DMS53 (cell line): ENCODE measurements around the gene LRMDA.
"Not testable (repeated sequence)": the region's sequence is repeated elsewhere in the genome, so short reads cannot be mapped to it uniquely, and the experiment has no call there.

Experiments
- DNase-seq: peaks from one replicate; lab custom pipeline; 2025; lab: John Stamatoyannopoulos, UW

Gene LRMDA

GRCh38 chr10:75508239-75508813, 76.9 kb downstream of the LRMDA start:
- no peak for DNase-seq

GRCh38 chr10:75508814-75509306, 77.4 kb downstream of the LRMDA start:
- no peak for DNase-seq

DNA sequence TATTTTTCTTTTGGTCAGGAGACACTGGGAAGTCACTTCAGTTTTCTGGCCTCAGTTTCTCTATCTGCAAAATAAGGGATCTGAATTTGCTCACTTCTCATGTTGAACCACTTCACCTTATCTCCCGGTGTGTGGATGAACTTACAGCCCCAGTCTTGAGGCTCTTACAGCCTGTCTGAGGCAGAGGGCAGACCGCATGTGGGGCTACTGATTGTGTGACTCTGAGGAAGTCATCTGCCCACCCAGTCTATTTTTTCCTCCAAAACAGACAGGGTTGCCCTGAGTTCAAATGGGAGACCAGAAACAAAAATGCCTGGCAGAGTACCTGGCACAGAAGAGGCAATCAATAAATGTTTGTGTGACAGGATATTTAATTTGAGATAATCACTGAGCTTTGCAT, 78.3 kb downstream of the LRMDA start:
- no peak for DNase-seq

DNA sequence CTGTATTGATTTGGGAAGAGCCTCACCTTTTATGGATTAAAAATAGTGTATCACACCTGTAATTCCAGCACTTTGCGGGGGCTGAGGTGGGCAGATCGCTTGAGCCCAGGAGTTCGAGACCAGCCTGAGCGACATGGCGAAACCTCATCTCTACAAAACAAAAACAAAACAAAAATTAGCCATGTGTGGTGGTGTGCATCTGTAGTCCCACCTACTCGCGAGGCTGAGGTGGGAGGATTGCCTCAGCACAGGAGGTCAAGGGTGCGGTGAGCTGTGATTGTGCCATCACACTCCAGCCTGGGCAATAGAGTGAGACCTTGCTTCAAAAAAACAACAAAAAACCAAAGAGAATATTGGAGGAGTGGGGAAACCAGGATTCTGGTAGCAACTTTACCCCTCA, 79.6 kb downstream of the LRMDA start:
- no peak for DNase-seq

DNA sequence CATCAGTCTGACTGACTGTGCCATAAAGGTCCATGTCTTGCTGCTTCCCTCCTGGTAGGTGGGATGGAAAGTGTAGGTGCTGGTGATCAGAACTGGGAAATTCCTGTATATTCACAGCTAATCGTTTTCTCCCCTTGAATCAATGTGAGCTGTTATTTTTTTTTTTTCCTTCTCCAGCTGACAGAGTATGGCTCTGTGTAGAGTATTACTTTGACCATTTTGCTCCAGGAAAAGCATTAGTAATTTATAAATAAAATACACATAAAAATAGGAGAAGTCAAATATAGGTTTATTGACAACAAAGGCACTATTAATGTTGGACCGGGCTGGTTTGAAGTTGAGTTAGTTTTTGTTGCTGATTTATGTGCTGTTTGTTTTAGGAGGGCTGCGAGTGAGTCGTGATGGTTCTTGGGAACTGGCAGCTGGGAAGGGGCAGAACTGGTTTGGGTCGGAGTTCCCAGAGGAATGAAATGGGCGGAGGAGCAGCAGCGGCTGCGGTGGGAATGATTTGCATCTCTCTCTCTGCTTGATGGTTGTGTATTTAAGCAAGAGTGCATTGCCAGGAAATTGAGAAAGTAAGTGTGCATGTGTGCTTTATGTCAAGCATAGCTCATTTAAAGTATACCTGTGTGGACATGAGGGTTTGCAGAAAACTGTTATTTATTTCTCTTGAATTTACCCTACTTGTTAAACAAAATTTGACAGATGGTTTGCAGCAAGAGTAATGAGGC, 80.9 kb downstream of the LRMDA start:
- peak; percentile 82 for DNase-seq

DNA sequence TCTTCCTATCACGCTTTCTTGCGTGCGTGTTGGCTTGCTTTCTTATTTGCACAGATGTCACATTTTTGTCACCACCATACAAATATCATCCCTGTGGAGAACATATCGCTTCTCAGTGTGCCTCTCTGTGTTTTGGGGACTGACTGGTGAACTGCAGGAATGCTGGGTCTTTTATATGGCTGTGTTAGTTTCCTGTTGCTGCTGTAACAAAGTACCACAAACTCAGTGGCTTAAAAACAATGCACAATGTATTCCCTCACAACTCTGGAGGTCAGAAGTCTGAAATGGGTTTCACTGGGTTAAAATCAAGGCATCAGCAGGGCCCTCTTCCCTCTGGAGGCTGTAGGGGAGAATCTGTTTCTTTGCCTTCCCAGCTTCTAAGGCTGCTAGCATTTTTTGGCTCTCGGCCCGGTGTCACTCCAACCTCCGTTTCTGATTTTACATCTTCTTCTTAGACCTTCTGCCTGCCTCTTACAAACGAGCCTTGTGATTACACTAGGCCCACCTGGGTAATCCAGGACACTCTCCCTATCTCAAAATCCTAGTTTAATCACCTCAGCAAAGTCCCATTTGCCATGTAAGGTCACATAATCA, 82.0 kb downstream of the LRMDA start:
- no peak for DNase-seq

DNA sequence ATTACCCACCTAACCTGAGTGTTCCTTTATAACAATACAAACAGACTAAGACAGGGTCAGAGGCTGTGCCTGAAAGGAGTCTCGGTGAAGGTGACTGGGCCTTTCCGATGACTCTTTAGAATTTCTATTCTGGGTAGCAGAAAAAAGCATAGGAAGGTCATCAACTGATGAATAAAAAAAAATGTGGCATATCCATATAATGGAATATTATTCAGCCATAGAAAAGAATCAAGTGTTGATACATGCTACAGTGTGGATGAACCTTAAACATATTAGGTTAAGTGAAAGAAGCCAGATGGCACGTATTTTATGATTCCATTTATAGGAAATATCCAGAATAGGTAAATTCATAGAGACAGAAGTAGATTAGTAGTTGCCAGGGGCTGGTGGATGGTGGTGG, 83.4 kb downstream of the LRMDA start:
- DNase-seq: no peak

- DNase-seq: not testable (repeated sequence)
Observed at GRCh38 chr10:75516154-75516553, 84.7 kb downstream of the LRMDA start.

GRCh38 chr10:75519213-75519612, 87.8 kb downstream of the LRMDA start:
- DNase-seq: not testable (repeated sequence)

GRCh38 chr10:75521194-75521829, 89.9 kb downstream of the LRMDA start:
- DNase-seq: peak; percentile 24

DNA sequence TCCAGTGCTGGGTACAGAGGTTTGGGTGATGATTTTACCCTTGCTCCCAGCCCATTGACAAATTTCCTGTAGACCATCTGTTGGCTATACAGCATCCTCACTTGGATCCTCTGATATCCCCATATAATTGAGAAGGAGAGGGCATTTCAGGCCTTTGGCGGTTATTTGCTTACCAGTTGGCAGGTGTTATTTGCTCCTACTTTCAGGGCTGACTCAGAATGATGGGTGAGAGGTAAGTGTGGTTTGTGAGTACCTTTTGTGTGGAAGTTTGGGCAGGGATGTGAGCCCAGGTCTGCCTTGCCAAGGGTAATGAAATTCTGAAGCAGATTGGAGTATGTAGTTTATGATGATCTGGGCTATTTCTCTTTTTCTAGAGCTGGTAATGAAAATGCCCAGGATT, 93.6 kb downstream of the LRMDA start:
- peak; percentile 67 for DNase-seq

DNA sequence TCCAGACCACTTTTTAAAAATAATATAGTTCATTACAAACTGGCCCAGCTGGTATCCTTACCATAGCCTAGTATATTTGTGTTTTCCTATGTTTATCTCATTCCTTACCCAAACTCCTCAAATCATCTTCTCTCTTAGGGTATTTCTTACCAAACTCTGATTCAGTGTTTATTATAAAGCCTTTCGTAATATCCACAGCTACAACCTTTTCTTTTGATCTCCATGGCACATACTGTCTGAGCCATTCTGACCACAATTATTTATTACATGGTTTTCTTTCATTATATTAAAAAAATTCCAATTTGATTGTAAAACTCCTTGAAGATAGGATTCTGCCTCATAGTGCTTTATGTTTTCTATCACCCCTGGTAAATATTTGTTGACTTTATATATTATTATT, 94.2 kb downstream of the LRMDA start:
- no peak for DNase-seq

GRCh38 chr10:75527542-75527941, 96.1 kb downstream of the LRMDA start:
- DNase-seq: no peak

DNA sequence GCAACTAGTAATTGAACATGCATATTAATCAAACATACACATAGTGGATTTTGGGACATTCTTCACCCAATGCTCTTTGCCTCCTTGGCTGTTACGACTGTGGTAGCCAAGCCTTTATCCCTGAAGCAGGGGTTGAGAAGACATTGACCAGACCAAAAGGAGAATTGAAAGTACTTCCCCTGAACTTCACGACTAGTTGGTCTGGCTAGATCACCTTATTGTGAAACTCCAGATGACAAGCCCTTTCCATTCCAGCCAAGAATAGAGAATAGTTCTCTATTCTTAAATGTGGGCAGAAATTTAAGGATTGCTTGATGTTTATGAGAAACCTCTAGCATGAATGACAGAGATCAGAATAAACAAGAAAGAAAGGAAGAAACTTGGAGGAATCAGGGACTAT, 97.0 kb downstream of the LRMDA start:
- no peak for DNase-seq

DNA sequence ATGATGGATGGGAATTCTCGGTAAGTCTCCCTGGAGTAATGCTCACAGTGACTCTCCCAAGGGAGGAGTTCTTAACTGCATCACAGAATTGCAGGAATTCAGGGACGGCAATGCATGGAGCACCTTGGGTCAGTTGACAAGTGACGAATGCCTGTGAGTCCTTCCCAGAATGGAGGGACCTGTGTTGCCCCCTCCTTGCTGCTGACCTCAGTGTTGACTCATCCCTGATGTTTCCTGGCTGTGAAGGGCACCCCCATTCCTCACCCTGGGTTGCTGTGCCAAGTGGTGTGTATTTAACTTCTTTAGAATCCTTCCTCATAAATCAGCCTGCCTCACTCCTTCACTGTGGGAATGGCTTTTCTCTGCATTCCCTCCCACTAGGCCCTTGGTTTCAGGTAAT, 98.9 kb downstream of the LRMDA start:
- no peak for DNase-seq

DNA sequence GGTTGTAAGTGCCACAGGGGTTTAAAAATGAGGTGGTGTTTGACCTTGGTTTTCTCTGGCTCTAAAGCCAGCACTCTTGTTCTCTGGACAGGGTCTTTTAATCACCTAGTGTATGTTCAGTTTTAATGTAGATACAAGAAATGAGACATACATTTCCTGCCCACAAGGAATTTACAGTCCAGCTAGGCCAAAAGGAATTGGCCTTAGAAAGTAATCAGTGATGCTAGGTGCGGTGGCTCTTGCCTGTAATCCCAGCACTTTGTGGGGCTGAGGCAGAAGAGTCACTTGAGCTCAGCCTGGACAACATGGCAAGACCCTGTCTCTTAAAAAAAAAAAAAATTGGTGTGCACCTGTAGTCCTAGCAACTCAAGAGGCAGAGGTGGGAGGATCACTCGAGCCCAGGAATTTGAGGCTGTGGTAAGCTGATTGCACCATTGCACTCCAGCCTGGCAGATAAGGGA, 100.2 kb downstream of the LRMDA start:
- no peak for DNase-seq

- DNase-seq: no peak
Observed at GRCh38 chr10:75532253-75532924, 101.0 kb downstream of the LRMDA start.

DNA sequence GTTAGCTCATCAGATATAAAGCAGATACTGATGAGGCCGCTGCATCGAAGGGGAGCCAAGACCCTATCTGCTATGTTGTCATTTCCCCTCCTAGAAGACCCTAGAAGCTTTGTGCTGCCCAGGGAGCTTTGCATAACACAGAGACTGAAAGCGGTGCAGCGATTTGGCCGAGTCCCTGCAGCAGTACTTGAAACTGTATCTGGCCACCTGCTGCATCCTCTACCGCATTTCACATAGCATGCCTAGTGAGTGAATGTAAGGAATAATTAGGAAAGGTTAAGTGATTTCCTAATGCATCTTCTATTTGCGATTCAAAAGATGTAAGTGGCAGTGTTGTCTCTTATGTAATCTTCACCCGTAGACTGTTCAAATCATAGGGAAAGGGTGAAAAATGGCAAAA, 106.7 kb downstream of the LRMDA start:
- no peak for DNase-seq

DNA sequence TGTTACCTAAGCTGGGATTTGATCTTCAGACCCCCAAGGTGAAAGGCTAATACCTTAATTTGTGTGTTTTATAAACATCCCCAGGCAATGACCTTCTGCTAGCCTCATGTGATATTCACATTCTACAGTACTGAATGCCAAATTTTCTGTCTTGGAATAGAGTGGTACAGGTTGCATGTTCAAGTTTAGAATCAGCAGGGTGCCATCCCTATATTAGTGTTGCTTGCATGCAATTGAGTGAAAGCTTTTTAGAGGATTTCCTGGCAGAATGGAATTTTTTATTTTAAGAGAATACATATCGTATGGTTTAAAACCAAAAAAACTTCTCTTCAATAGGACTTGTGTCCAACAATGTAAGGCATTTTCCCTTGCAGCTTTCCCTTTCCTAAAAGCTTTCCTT, 107.3 kb downstream of the LRMDA start:
- no peak for DNase-seq

DNA sequence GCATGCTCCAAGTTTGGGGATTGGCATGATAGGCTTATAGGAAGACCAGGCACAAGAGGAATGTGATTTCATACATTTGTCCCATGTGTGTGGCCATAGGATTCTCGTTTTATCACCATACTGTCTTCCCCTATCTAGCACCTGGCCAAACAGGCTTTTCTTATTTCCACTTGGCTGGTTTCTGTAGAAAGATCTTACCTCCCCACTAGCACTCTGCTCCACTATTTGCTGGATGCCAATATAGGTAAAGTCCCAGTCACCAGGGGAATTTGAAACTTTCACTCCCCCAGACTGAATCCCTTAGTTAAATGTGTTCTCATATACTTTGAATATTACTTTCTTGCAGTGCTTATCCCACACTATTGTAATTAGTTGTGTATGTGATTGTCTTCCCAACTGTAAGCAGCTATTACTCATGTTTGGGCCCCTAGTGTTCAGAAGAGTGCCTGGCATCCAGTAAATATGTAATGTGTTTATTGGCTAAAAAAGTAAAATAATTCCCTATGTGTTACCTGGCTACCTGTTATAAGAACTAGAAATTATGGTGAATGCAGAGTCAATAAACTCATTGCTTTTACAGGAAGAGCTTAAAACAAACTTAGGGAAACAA, 109.0 kb downstream of the LRMDA start:
- DNase-seq: no peak

GRCh38 chr10:75540981-75541380, 109.6 kb downstream of the LRMDA start:
- DNase-seq: no peak

- no peak for DNase-seq
Observed at GRCh38 chr10:75541411-75541810, 110.0 kb downstream of the LRMDA start.
